NCI-H446 treated with DMSO at 0.1 percent for 48 hours (cell line): ENCODE measurements around the gene IFNG-AS1.
A peak's percentile ranks its signal among the peaks of the same experiment; 100 is the strongest.

Experiments
- DNase-seq: peaks from one replicate; lab custom pipeline; 2025; lab: John Stamatoyannopoulos, UW

IFNG-AS1 gene

DNA sequence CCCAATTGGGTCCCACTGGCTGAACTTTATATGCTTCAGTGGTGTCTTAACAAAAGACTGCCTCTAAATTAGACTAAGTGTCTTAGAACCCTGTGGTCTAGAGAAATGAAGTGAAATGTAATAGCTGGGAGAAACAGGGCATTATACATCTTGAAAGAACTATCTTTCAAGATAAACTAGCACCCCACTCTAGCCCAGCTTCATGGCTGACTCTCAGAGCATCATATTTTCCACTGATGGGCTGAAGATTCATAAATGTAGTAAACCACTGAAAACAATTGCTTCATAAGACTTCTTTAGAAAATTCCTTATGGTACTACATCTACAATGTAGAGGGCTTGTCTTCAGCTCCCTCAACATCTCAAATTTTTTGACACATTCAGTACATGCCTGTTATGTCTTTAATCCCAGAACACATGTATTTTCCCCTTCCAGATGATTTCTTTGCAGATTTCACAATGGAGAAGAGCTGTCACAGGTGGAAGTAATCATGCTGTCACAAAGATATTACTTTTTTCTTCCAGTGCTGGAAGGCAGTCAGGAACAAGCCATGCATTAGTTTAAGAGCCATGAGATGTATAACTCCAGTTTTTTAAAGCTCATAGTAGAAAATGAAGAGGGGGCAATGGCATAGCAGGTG lies 48.5 kb downstream of the IFNG-AS1 start:
- no peak for DNase-seq

DNA sequence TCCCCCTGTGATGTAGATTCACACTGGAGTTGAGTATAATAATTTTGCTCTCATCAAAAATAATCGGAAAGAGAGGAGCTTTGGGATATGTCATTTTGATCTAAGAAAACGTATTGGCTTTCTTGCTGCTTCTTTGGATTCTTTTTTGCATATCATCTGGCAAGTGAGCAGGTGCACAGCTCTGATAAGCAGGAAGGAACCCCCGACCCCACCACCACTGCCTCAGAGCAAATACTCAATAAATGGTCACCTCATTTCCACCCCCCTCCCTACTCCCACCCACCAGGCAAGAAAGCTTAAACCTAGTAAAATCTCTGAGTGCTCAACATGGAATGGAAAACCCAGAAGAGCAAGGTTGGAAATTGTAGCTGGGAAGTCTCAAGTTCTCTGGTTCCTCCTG lies 49.4 kb downstream of the IFNG-AS1 start:
- no peak for DNase-seq

DNA sequence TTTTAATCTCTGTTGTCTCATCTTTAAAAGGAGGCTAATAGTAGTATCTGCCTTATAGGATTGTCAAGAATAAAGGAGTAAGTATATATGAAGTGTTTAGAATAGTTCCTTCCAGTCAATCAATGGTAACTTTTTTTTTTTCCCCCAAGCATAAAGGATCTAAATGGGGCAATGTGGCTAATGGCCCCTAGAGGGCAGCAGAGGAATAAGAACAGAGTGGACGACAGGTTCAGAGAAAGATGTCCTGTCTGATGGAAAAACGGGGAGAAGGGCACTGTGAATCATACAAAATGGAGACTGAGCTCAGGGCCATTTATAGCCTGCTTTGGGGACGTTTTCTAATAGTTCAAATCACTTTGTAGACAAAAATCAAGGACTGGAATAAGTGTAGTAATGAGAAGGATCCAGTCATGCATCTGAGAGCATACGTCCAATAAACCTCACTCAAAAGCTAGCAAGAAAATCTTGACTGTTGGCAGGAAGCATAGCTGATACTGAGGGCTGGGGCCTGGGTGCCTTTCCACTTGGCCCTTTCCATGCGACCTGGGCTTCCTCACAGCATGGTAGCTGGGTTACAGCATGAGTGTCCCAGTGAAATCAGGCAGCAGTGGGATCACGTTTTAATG lies 51.3 kb downstream of the IFNG-AS1 start:
- peak; percentile 35 for DNase-seq

DNA sequence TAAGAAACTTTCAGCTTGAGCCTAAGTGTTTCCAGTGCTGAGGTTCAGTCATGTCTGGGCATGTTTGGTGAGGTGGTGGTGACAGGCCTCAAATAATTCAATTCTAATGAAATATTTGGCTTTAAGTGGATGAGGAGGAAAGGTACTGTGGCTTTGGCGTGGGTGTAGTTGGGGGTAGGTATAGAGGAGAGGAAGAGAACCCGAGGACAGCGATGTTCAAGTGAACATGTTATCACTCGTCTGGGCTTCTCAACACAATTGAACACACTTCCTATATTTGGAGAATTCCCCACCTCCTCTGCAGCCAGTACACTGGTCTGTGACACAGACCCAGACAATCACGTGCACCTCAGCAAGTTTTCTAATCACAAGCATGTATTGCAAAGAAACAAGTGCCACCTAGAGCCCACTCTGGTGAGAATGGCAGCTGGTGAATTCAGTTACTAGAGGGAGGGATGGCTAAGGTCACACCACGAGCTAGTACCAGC lies 53.0 kb downstream of the IFNG-AS1 start:
- DNase-seq: no peak

DNA sequence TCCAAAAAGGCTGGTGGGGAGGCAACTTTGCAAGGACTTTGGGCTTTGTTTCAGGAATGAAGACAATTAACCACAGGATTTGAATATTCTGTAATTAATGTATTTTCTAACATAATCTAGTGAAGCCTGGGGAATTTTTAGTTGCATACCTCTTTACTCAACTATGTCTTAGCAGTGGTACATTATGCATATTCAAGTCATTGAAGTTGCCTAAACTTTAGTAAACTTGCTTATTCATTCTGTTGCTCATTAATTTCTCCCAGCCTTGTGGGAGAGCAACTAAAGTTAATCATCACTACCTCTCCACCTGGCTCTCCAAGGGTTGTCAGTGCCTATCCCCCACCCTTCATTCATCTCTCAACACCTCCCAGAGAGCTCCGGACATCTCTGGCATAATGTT lies 54.2 kb downstream of the IFNG-AS1 start:
- DNase-seq: no peak

DNA sequence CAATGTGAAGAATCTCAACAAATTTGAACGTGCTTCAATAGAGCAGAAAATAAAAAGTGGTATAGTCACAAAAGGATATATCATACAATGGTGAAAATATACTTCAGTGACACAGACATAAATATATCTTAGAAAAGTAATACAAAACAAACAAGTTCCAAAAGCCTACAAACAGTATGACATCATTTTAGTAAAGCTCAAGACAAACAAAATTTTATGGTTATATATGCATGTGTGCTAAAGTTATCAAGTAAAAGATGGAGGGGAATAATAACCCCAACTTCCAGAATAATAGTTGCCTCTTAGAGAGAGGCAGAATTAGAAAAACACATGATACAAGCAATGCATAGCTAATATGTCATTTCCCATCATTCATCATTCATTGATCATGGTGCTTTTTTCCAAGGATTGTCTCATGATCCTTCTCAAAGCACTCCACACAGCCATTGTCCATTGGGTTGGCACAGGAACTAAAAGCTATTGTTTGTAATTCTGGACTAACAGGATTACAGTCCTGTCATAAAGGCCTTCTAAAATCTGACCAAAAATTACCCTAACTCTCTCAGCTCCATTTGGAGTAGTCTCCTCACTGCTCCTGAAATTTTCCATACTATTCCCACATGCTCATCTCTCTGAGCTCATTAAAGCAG lies 59.5 kb downstream of the IFNG-AS1 start:
- DNase-seq: no peak

DNA sequence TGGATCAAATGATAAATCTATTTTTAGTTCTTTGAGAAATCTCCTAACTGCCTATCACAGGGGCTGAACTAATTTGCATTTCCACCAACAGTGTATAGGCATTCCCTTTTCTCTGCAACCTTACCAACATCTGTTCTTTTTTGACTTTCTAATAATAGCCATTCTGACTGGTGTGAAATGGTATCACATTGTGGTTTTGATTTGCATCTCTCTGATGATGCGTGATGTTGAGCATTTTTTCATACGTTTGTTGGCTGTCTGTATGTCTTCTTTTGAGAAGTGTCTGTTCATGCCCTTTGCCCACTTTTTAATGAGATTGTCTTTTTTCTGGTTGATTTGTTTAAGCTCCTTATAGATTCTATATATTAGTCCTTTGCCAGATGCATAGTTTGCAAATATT lies 67.1 kb downstream of the IFNG-AS1 start:
- DNase-seq: no peak

DNA sequence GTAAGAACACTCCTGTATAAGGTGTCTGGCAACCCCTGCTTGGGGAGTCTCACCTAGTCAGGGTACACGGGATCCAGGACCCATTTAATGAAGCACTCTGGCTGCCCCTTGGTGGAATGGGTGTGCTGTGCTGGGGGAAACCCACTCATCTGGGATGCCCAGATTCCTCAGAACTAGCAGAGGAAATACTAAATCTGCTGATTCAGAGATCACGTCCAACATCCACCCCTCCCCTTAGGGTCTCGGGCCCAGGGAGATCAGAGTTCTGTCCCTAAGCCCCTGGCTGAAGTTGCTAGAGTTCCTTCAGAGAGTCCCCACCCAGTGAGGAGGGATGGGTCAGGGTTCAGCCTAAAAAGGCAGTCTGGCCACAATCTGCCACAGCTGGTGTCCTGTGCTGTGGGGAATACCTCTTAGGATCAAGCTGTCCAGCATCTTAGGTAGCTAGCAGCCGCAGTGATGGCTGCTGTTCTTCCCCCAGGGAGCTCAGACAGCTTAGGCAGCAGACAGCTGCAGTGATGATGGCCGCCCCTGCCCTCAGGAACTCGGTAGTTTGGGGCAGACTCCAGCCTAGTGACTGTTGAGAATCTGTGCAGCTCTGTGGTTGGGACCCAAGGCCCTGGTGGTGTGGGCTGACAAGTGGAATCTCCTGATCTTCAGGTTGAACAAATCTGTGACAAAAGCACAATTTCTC lies 74.8 kb downstream of the IFNG-AS1 start:
- DNase-seq: no peak

DNA sequence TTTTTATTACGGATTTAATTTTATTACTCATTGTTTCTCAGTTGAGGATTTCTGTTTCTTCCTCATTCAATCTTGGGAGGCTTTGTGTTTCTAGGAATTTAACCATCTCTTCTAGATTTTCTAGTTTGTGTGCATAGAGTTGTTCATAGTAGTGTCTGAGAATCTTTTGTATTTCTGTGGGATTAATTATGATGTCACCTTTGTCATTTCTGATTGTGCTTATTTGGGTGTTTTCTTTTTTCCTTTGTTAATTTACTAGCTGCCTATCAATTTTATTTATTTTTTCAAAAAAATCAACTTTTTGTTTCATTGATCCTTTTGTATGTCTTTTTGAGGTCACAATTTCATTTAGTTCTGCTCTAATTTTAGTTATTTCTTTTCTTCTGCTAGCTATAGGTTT lies 75.9 kb downstream of the IFNG-AS1 start:
- no peak for DNase-seq

DNA sequence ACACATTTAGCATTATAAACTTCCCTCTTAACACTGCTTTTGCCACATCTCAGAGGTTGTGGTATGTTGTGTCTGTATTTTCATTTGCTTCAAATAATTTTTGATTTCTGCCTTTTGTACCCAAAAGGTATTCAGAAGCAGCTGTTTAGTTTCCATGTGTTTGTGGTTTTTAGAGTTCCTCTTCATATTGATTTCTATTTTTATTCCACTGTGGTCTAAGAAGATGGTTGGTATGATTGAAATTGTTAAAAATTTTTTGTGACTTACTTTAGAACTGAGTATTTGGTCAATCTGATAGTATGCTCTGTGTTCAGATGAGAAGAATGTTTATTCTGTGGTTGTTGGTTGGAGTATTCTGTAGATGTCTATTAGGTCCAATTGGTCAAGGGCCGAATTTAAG lies 76.4 kb downstream of the IFNG-AS1 start:
- no peak for DNase-seq

DNA sequence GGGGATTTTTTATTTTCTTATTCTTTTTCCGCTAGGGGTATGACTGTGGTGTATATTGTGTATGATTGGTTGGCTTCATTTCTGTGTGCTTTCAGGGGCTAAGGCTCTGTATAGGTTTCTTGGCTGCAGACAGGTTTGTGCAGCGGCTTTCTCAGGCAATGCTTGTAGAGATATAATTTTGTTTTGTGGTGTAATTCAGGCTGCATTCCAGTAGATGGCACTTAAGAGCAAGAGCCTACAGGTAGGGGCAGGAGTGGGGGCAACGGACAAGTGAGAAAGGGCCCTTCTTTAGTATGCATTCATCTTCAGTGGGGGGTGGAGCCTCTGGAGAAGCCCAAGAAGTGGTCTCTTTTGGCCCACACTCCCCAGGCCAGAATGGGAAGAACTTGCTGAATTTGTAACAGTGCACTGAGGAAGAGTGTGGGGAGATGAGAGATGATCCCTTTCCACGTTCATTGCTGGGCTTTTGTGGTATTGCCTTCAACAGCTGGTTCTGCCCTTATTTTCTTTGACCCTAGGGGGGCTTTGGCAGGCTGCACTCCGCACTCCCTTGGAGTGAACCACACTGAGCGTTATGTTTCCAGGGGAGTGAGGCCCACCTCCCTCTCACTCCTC lies 78.6 kb downstream of the IFNG-AS1 start:
- DNase-seq: no peak

DNA sequence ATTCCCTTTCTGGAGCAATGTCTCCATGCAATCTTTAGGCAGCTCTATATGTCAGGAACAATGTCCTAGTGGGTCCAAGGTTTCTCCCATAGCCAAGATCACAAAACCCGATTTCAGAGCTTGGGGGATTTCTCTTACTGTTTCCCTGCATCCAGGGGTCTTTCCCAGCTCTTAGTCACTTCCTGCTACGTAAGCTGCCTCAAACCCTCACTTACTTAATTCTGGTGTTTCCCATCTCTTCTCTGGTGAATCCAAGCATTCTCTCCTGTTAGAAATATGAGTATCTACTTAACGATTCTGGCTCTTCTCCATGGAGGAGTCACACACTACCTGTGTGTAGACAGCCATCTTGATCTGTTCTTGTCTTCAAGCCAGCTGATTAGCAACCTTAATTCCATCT lies 80.0 kb downstream of the IFNG-AS1 start:
- DNase-seq: no peak
